Activated T-helper 1 cell treated with anti-CD3 and anti-CD28 coated beads, Interleukin-2, amount 50 U/mL, for 16 hours (primary cell): ENCODE measurements around the gene ASCC3.

Source experiments
- DNase-seq, 2 donors: peaks; one replicate each; pipeline ENCODE4 v3.0.0-alpha.2; 2020; ENCODE audit warnings: low read depth in 1 of 2, low spot score in 1 of 2

ASCC3 gene

DNA sequence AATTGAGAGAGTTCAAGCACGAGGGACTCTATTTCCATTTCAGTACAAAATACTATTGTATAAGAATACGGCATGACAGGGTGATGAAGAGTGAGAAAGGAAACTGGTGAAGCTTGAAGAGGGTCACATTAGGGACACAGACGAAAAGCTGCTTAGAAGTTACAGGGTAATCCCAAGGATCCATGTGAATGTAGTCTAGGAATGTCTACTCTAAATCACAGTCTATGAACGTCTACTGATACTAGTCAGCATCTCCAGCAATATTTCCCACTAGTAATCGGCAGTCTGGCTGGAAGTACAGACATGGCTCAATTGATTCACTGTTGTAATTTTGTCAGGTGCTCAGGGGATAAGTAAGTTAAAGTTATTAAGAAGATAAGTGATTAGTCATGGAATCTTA, 156.4 kb downstream of the ASCC3 start:
- no peak for DNase-seq

DNA sequence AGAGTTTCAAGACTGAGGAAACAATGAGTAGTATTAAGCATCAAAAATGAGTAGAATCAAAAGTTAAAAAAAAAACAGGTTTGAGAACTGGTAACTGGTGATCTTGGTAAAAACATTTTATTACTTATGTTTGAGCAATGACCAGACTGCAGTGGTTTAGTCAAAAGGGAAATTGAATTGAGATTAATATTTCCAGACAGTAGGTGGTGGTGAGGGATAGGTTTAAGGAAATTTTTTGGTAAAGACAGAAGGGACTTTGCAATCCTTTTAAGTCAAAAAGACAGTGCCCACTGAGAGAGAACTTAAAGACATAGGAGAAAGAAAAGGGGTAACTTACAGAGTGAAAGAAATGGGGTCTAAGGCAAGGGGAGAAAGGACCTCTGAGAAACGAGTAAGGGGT, 156.9 kb downstream of the ASCC3 start:
- DNase-seq, result no peak

DNA sequence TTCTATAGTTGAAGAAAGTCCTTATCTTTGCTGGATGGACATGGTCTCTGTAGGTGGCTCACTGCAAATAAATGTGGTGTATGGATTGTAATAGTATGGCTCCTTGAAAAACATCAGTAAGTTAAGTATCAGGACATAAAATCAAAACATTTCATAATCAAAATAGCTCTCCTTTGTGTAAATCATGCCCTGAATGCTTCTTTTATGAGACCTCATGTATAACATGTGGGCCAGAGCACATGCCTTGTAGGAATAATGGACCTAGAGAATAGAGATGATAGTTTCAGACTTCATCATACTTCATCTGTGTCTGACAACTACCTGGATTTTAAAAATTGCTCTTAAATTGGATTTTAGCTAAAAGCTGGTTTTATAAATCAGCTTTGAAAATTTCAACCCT, 159.9 kb downstream of the ASCC3 start:
- no peak for DNase-seq

DNA sequence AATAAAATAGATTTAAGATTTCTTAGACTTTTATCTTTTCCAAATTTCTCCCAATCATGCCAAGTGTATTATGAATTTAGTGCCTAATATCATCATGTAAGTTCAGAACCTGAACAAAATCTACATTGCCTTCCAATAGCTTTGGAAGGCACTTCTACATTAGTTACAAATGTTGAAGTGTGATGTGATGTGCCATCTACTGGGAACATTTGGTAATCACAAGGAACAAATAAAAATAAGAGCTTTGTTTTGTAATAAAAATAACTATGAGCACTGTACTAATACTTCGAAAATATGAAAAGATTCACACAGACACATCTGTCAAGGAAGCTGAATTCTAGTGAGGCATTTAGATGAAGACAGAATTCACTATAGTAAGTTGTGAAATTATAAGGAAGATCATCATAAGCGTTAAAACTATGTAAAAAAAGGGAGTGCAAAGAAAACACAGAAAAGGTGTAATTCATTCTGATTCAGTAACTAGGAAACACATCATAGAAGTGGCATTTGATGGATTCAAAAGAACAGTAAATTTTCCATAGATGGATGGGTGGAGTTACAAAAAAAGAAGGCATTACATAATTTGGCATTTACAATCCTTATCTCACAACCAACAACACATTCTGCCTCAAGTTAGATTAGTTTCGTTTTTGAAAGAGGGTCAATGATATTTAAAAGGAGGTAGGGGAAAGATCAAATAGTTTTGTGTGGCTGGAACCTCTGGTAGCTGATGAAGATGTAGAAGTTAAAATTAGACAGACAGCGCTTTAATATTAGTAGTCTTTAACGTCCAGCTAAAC, 161.0 kb downstream of the ASCC3 start:
- no peak for DNase-seq

DNA sequence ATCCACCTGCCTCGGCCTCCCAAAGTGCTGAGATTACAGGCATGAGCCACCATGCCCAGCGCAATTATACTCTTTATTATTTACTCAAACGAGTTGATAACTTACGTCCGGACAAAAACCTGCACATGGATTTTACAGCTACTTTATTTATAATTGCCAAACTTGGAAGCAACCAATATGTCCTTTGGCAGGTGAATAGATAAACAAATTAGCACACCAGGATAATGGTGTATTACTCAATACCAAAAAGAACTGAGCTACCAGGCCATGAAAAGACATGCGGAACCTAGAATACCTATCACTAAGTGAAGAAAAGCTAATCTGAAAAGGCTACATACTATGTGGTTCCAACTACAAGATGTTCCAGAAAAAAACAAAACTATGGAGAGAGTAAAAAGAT, 168.1 kb downstream of the ASCC3 start:
- no peak for DNase-seq

DNA sequence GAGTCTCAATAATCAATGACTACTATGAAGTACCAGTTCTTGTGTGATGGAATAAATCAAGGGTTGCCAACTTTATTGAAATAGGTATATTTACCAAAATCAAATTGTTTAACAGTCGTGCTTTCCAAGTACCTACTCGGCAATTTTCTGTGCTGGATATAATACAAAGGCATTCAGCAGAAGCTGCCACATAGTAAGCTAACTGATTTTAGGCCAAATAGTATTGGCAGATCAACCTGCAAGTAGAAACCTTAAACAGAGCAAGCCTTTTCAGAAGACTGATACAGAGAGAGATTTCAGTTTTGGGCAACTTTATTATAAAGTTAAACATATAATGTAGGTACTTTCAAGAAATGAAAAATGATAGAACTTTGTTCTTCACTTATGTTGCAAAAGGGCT, 174.6 kb downstream of the ASCC3 start:
- no peak for DNase-seq

DNA sequence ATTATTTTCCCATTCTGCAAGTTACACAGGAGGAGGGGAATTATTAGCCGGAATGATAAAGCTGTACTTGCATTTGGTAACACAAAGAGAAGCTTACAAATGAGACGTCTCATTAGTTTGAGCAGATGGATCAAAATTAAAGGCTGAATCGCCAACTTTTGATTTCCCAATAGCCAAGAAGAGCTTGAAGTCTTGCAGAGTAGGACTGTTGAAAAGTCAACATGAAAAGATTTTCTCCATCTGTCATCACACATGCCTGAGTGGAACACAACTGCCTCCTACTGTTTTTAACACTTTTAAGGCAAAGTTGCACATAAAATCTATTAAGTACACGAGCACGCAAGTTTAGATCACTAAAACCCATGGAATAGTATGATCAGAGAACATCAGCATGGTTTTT, 176.2 kb downstream of the ASCC3 start:
- DNase-seq, result no peak

DNA sequence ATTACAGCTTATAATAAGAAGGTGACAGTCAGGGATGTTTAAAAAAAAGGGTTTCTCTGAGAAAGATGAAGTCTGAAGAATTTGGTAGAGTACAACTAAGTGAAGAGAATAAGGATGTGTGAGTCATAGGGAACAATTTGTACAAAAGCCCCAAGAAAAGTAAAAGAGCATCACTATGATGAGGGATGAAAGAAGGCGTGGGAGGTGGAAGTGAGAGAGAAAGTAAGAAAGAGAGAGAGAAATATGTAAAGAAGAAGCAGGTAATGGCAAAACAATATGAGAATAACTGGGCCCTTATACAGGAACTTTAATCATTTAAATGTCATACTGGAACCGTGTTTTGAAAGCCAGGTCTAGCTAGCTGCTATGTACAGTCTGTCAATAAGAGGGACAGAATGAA, 179.4 kb downstream of the ASCC3 start:
- DNase-seq, result no peak

DNA sequence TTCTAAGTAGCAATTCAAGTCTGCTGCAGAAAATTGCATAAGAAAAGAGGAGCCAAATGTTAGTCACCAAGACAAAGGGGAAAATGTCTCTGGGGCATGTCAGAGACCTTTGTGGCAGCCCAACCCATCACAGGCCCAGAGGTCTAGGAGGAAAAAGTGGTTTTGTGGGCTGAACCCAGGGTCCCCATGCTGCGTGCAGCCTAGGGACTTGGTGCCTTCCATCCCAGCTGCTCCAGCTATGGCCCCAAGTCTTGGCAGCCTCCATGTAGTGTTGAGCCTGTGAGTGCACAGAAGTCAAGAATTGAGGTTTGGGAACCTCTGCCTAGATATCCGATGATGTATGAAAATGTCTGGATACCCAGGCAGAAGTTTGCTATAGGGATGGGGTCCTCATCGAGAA, 181.1 kb downstream of the ASCC3 start:
- DNase-seq, result no peak

DNA sequence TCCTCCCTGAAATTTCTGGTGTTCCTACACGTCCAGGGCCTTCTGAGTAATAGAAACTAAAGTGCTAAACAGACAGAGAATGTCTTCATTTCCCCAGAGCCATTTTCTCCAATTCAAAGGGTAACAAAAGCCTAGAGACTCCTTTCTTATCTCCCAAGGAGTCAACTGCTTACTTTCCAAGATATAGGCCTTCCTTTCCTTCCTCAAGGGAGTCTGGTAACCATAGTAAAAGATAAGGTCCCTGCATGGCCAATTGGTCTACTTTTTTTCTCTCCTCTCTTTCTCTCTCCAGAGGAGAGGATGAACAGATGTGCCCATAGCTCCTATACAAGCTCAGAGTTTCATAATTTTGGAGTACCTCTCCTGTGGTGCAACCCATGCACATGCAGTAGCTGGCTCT, 185.7 kb downstream of the ASCC3 start:
- DNase-seq, result no peak

DNA sequence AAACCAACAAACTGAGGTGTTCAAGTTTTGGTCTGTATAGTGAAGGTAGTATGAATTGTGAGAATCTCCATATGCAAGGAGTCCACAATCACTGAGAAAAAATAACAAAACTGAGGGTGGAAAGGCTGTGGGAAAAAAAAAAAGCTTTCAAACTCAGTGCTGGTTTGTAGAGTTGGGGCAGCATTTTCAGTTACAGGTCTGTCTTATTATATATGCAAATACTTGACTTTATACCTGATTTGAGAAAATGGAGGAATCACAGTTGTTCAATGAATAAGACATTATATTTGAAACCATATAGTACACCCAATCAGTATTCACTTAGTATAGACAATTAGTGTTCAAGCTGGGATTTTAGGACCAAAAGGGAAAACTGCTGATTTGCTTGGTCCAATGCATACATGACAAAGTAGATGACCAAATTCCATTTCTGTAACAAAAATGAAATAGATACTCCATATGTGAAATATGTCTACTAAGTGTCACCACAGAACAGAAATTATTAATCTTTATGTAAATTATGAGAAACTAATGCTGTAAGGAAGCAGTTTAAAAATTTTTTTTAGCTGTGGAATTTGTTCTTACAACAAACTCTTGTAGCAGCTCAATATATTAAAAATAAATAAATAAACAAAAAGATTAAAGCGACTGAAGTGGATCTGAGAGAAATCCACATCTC, 187.7 kb downstream of the ASCC3 start:
- DNase-seq, result no peak

DNA sequence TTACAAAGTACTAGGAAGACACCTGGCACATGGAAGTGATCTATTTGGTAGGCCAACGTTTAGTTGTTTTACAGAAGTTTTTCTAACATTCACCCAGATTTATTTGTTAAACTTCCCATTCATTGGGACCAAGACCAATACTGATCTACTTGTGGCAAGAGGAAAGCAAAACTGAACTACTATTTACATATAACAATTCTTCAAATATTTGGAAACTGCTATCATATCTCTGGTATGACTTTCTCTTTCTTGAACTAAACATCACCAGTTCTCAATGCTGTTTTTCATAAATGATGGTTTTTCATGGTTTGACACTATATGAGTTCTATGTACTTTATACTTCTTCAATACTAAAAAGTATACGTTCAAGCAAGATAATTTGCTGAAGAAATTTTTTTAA, 189.2 kb downstream of the ASCC3 start:
- no peak for DNase-seq

DNA sequence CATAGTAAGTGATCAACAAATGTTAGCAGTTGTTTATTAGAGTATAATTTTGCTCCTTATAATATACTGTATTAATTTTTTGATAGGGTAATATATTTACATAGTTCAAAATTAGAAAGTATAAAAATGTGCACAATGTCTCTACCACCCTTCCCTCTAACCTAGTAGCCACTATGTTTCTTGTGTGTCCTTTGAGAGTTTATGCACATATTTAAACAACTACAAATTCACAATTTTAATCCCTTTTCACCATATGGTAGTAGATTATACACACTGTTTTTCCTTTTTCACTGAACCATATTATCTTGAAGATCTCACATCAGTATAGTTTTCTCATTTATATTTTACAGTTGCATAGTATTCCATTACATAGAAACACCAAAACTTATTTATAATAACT, 194.9 kb downstream of the ASCC3 start:
- no peak for DNase-seq

DNA sequence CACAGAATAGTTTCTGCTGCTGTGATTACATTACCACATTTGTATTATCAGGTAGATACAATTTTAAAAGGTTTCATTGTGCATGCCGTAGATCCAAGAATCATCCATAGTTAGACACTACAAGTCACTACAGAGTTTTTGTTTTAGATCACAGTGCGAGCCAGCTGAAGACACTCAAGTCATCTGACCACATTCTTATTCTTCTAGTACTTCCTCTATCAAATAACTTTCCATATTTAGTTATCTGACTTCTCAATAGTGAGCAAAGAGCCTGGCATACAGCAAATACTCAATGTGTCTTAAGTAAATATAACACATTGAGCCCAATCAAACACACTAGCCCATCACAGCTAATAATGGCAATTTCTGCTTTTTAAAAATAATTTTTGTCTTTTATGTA, 195.4 kb downstream of the ASCC3 start:
- no peak for DNase-seq

DNA sequence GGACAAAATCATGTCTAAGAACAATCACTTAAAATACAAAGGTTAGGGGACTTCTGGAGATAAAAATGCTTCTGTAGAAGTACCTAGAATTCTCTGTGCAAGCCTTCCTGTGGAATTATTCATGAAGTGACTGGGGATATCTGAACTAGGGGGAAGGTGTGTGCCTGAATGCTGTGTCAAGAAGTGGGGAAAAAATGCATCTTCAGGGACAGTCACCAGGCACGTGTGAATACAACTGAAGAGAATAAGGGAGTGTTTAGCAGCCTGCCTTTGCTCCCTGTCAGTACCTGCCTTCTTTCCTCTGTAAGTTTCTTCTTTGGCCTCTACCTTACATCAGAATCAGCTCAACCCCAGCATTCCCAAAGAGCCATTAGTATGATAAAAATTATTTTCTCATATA, 201.0 kb downstream of the ASCC3 start:
- no peak for DNase-seq

DNA sequence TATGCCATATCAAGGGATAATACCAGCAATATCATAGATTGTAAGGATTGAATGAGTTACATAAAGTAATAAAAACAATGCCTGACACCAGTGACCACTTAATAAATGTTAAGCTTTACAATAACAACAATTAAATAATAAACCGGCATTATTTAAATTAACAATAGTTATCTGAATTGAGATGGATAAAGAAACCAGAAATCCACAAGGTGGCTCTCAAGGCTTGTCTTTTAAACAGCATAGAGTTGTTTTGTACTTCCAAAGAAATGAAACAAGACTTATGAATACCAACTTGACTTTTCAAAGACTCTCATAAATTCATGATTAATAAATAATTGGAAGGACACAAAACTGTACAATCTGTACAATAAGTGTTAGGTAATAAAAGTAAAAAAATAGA, 203.1 kb downstream of the ASCC3 start:
- no peak for DNase-seq

DNA sequence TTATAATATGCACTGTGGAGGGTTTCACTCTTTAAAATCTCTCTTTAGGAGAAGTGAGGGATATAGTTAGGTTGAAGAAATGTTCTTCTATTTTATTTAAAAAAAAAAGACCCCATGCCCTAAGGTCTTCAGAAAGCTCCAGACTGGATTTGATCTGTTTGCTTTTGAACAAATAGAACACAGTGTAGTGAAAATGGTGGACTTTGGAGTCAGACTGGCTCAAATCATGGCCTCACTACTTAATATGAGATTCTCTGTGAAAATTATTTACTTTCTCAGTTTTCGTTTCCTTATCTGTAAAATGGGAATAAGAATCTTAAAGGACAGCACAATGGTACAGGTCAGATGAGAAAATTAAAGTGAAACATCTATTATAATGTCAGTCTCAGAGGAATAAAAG, 203.9 kb downstream of the ASCC3 start:
- DNase-seq, result no peak

DNA sequence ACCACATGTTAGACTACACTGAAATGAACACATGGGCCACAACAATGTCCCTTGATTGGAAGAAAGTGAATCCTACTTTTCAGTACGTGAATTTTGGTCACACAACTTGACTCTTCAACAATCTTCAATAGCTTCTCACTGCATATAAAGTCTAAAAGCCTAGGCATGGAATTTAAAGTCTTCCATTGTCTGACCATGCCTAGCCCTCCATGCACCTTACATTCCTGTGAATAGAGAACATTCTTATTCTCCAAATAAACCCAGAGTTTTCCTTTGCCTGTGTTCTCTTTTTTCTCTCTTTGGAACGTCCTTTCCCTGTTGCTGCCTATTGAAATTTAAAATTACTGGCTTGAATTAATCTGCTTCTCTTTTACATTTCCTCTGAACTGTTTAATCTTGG, 207.5 kb downstream of the ASCC3 start:
- DNase-seq, result no peak

DNA sequence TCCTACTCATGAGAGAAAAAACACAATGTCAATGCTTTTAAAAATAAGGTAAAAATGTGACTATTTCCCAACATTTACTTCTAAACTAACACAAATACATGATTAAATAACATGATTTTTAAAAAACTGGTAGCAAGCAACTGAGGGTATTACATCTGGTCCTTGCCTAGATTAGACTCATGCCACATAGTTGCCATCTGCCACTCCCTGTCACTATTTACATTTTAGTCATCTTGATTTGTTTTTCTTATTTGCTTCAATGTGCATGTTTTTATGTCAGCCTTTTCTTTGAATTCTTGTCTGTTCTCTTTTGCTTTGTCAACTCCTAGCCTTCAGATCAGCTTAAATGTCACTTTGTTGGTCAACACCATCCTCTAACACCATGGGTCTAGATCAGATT, 209.4 kb downstream of the ASCC3 start:
- DNase-seq, result no peak

DNA sequence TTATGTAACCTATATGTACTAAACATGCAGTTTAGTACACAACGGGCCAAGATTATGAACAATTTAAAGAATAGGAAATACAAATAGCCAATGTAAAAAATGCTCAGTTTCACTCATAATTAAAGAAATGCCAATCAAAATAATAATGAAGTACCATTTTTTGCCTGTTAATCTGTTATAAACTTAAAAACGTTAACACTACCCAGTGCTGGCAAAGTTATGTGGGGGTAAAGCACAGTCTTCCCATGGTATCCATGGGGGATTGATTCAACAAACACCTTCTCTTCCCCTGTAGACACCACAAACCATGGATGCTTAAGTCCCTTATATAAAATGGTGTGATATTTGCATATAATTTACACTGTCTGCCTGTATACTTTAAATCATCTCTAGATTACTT, 211.1 kb downstream of the ASCC3 start:
- no peak for DNase-seq

DNA sequence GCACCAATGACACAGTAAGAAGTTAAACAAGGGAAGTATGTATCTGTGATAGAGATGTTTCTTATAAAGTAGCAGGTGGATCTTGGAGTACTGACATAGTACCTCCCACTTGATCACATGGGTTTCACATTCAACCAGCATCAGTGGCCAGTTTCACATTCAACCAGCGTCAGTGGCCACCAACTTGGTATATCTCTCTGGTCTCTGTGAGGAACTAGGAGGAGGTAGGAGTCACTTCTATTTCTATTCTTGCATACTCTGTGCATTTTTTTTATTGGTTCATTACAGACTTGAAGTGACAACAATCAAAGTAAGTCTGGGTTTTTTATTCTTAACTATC, 216.1 kb downstream of the ASCC3 start:
- DNase-seq, result no peak

DNA sequence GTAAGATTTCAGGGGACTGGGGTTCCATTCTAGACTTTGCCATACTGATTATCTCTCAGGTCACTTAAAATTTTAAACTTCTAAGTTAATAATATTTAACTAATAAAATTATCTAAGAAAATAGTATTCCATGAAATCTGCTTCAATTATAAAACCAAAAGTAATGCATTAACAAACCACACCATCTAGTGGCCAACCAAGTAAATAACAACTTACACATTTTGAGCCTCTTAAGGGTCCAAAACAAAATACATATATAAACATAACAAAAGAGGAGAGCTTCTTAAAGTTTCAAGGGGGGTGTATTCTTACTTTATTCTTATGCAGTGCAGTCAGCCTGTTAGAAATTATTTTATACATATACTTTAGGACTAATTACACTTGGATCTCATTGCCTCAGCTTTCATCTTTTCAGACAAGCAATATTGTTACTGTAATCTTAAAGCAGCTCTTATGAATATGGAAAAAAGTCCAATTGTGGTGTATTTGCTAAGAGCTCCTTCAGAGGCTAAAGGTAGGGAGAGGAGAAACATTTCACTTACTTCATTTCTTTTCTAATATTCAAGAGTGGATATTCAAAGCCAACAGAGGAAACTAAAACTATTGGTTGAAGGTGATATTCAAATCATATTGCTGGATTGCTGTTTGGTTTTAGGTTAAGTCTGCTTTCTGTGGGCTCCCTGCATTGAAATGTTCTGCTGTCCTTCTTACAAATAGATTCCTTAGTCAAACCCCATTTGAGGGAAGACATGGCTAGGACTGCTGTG, 216.7 kb downstream of the ASCC3 start:
- no peak for DNase-seq
